ENCODE measurements around the gene NFXL1. TPM values are rescaled to one million over a fixed set of nuclear protein-coding genes. Genes with fewer than 3 reads are reported as not detected.
"Not testable (repeated sequence)": the region's sequence is repeated elsewhere in the genome, so short reads cannot be mapped to it uniquely, and the experiment has no call there.

NFXL1 gene
- 3.2 and 4.3 TPM in 2 replicates for total RNA-seq (2014; rRNA removed; shearing (Covaris generic); ENCODE audit: low replicate concordance)

DNA sequence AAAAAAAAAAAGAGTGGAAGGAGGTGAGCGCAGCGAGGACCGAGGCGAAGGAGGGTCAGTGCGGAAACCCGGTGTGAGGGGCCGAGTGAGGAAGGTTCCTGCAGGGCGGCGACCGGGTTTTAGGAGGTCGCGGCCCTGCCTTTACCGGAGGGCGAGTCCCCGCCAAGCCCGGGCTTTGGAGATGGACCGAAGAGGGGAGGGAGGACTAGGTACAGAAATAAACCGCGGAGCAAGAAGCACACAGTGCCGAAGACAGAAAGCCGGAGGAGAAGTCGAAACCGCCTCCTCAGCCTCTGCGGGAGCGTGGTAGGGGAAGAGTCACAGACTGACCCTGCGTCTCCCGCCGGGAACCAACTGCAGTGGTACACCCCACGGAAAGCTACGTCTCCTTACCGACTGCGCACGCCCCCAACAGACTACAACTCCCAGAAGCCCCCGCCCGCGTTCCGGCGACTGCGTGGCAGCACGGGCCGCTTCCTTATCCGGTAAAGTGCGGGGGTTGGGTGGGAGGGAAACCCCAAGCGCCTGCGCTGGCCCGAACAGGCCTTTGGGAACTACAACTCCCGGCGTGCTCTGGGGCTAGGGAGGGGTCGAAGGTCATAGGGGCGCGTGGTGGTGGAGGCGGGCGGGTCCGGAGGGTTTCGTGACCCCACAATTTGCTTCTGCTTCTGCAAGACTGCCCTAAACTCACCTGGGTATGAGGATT, at the start of gene NFXL1:
TSS of gene NFXL1 (minus strand) at position 364 of the 706 bp plus-strand sequence. CDS start 380 bp downstream, outside the sequence.
- peak; percentile 90 for DNase-seq (ENCODE audit: low read depth)
- in situ Hi-C loops (cut with HindIII; ENCODE audit: low pct_unique_long_range_greater_than_20kb, low sequenced_read_pairs): no loop called here

GRCh38 chr4:47954677-47955076, 40.3 kb upstream of the NFXL1 start:
- in situ Hi-C loops (cut with HindIII; ENCODE audit: low pct_unique_long_range_greater_than_20kb, low sequenced_read_pairs): no loop called here
- no peak for DNase-seq (ENCODE audit: low read depth)

- in situ Hi-C loops (cut with HindIII; ENCODE audit: low pct_unique_long_range_greater_than_20kb, low sequenced_read_pairs): no loop called here
- no peak for DNase-seq (ENCODE audit: low read depth)
These were observed 39.9 kb upstream of the NFXL1 start for GRCh38 chr4:47954245-47954644.

- in situ Hi-C loops (cut with HindIII; ENCODE audit: low pct_unique_long_range_greater_than_20kb, low sequenced_read_pairs): no loop called here
- DNase-seq (ENCODE audit: low read depth): no peak
These were observed 31.7 kb upstream of the NFXL1 start for GRCh38 chr4:47945930-47946726.

- in situ Hi-C loops (cut with HindIII; ENCODE audit: low pct_unique_long_range_greater_than_20kb, low sequenced_read_pairs): no loop called here
- DNase-seq (ENCODE audit: low read depth): no peak
These were observed 27.9 kb upstream of the NFXL1 start for GRCh38 chr4:47942081-47942819.

DNA sequence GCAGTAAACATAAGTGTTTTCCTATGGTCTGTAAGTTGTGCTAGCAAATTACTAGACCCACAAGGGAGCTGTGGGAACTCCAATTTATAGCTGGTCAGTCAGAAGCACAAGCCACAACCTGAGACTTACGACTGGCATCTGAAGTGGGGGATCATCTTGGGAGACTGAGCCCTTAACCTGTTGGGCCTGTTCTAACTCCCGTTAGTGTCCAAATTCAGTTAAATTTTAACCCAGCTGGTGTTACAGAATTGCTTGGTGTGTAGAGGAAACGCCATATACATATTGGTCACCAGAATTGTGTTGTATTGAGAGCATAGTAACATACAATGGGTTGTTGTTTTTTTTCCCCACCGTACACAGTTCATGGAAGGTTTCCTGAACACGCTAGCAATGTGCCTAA, 25.1 kb upstream of the NFXL1 start:
- in situ Hi-C loops (cut with HindIII; ENCODE audit: low pct_unique_long_range_greater_than_20kb, low sequenced_read_pairs): no loop called here
- no peak for DNase-seq (ENCODE audit: low read depth)

DNA sequence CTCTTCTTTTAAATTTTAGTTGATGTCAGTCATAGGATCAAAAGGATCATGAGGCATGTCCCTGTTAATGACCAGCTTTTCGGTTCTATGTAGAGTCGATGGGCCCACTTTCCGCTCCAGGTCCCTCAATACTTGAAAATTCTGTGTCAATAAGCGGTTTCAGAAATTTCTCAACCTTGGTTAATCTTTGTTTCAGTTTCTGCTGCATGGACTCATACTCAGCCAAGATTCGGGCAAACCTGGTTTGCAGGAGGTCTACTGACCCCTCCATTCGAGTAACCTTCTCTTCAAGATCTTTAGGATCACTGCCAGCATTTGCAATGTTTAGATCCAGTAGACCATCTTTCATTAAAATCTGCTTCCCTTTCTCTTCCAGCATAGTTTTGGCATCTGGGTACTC, 22.0 kb upstream of the NFXL1 start:
- no peak for DNase-seq (ENCODE audit: low read depth)
- in situ Hi-C loops (cut with HindIII; ENCODE audit: low pct_unique_long_range_greater_than_20kb, low sequenced_read_pairs): no loop called here

DNA sequence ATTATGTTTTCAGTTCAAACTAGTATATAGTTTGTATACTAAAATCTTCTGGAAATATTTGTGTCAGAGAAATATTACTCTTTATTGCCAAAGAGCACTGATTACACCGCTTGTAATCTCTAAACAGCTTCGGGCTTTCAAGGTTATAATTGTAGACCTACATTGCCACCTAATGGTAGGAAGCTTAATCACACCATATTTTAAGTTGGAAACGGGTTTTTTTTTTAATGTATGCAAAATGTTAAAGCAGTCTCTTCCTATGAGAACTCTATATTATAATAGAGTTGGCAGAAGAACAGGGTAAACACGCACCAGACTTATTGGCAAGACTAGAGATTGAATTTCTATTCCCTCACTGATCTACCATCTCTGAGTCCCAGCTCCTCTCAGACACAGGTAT, 19.5 kb upstream of the NFXL1 start:
- in situ Hi-C loops (cut with HindIII; ENCODE audit: low pct_unique_long_range_greater_than_20kb, low sequenced_read_pairs): no loop called here
- DNase-seq (ENCODE audit: low read depth): peak; percentile 21

GRCh38 chr4:47930971-47931804, 16.8 kb upstream of the NFXL1 start:
- no peak for DNase-seq (ENCODE audit: low read depth)
- in situ Hi-C loops (cut with HindIII; ENCODE audit: low pct_unique_long_range_greater_than_20kb, low sequenced_read_pairs): no loop called here

DNA sequence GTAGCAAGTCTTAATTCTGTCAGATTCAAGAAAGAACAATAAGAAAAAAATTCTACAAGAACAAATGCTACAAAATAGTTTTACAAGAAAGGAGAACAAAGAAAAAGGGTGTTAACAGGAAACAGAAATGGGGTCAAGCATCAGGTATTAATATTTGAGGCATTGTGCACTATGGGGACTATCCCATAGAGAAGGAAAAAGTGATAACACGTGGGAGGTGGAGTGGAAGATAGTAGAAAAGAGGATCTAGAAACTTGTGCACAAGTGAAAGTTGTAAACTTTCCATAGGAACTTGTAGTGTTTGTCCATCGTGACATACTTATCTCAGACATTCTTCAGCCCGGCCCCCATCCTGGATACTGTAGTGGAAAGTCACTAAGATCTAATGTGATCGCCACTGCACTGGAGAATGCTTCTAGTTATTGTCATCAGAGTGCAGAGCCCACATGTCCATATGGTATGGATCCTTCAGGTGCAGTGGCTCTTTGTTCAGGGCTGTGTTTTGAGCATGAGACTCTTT, 15.4 kb upstream of the NFXL1 start:
- in situ Hi-C loops (cut with HindIII; ENCODE audit: low pct_unique_long_range_greater_than_20kb, low sequenced_read_pairs): no loop called here
- DNase-seq (ENCODE audit: low read depth): no peak

GRCh38 chr4:47926667-47927258, 12.4 kb upstream of the NFXL1 start:
- in situ Hi-C loops (cut with HindIII; ENCODE audit: low pct_unique_long_range_greater_than_20kb, low sequenced_read_pairs): no loop called here
- peak; percentile 25 for DNase-seq (ENCODE audit: low read depth)

GRCh38 chr4:47923261-47923608, 8.9 kb upstream of the NFXL1 start:
- DNase-seq (ENCODE audit: low read depth); in situ Hi-C loops (cut with HindIII; ENCODE audit: low pct_unique_long_range_greater_than_20kb, low sequenced_read_pairs): not testable (repeated sequence)

GRCh38 chr4:47922436-47923260, 8.3 kb upstream of the NFXL1 start:
- in situ Hi-C loops (cut with HindIII; ENCODE audit: low pct_unique_long_range_greater_than_20kb, low sequenced_read_pairs); DNase-seq (ENCODE audit: low read depth): not testable (repeated sequence)

GRCh38 chr4:47917163-47917562, 2.8 kb upstream of the NFXL1 start:
- DNase-seq (ENCODE audit: low read depth); in situ Hi-C loops (cut with HindIII; ENCODE audit: low pct_unique_long_range_greater_than_20kb, low sequenced_read_pairs): not testable (repeated sequence)

DNA sequence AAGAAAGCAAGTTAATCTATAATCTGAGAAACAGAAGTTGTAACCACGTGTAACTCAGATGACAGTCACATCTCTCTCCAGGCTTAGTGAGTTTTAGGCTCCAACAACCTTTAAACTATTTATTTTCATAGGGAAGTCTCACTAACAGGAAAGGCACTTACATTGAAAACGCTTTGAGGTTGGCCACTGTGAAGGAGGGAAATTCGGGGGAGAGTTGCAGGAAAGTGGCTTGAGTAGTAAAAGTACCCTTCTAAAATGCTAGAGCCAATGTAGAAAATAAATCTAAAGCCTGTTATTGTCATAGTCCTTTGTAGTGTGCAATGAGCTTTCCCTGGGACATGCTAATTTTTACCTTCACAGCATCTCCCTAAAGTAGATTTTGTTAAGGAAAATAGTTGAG, 995 bp upstream of the NFXL1 start:
- in situ Hi-C loops (cut with HindIII; ENCODE audit: low pct_unique_long_range_greater_than_20kb, low sequenced_read_pairs): no loop called here
- DNase-seq (ENCODE audit: low read depth): no peak

- DNase-seq (ENCODE audit: low read depth): no peak
- in situ Hi-C loops (cut with HindIII; ENCODE audit: low pct_unique_long_range_greater_than_20kb, low sequenced_read_pairs): no loop called here
These were observed 499 bp upstream of the NFXL1 start for GRCh38 chr4:47914926-47915237.

- in situ Hi-C loops (cut with HindIII; ENCODE audit: low pct_unique_long_range_greater_than_20kb, low sequenced_read_pairs): no loop called here
- DNase-seq (ENCODE audit: low read depth): no peak
These were observed 543 bp downstream of the NFXL1 start for GRCh38 chr4:47913861-47914219.

Data from Caki2 (cell line).